ENCODE measurements around the gene LMNTD2. TPM values are rescaled to one million over a fixed set of nuclear protein-coding genes. Genes with fewer than 3 reads are reported as not detected.

Gene LMNTD2
- total RNA-seq, 1 donor from 2014 or later = 4.2 TPM

- H3K9me3 Mint-ChIP-seq (ENCODE audit: unreplicated experiment) = no peaks in the 10 kb centered on the region
- H3K36me3 Mint-ChIP-seq (ENCODE audit: low read depth, unreplicated experiment) = peaks cover under 1% of the 10 kb centered on the region
- H3K4me3 Mint-ChIP-seq (ENCODE audit: unreplicated experiment) = peak within 1 kb of the TSS; percentile 95
- no peak for TF ChIP-seq CTCF (IDR thresholded peaks at IDR 0.05; ENCODE audit: unreplicated experiment)
- peak; percentile 76 for DNase-seq (ENCODE audit: low spot score)
- H3K27me3 Mint-ChIP-seq (ENCODE audit: unreplicated experiment) = peaks cover 10% of the 10 kb centered on the region
- peaks cover 7% of the 10 kb centered on the region for H3K4me1 Mint-ChIP-seq (ENCODE audit: unreplicated experiment)
- H3K27ac Mint-ChIP-seq (ENCODE audit: unreplicated experiment) = peak within 1 kb of the TSS; percentile 82
These were observed 23.5 kb downstream of the LMNTD2 start, which contains the start of gene LRRC56 for GRCh38 chr11:536841-537621. LRRC56 (plus strand) TSS chr11:537527; CDS start chr11:540685, 3,158 bp downstream.

- Mint-ChIP-seq H3K36me3 (ENCODE audit: low read depth, unreplicated experiment) (peaks cover 6% of the 10 kb centered on the region), H3K4me3 (ENCODE audit: unreplicated experiment) (peak within 1 kb of the TSS; percentile 95), H3K9me3 (ENCODE audit: unreplicated experiment) (no peaks in the 10 kb centered on the region), H3K27me3 (ENCODE audit: unreplicated experiment) (peaks cover 14% of the 10 kb centered on the region), H3K27ac (ENCODE audit: unreplicated experiment) (peak within 1 kb of the TSS; percentile 82), H3K4me1 (ENCODE audit: unreplicated experiment) (peaks cover 7% of the 10 kb centered on the region)
- no peak for TF ChIP-seq CTCF (IDR thresholded peaks at IDR 0.05; ENCODE audit: unreplicated experiment)
- DNase-seq (ENCODE audit: low spot score) = peak; percentile 98
These were observed 24.8 kb downstream of the LMNTD2 start, which contains the start of gene HRAS for GRCh38 chr11:535519-536454. HRAS (minus strand) TSS chr11:535576.

GRCh38 chr11:535210-535518 is 25.4 kb downstream of the LMNTD2 start:
- peaks cover 6% of the 10 kb centered on the region for H3K36me3 Mint-ChIP-seq (ENCODE audit: low read depth, unreplicated experiment)
- no peak for TF ChIP-seq CTCF (IDR thresholded peaks at IDR 0.05; ENCODE audit: unreplicated experiment)
- no peaks in the 10 kb centered on the region for H3K9me3 Mint-ChIP-seq (ENCODE audit: unreplicated experiment)
- no peak for DNase-seq (ENCODE audit: low spot score)
- H3K4me3 Mint-ChIP-seq (ENCODE audit: unreplicated experiment) = no peak overlapping the region
- H3K4me1 Mint-ChIP-seq (ENCODE audit: unreplicated experiment) = peaks cover 7% of the 10 kb centered on the region
- no peak overlapping the region for H3K27ac Mint-ChIP-seq (ENCODE audit: unreplicated experiment)
- H3K27me3 Mint-ChIP-seq (ENCODE audit: unreplicated experiment) = peaks cover 14% of the 10 kb centered on the region

- no peak overlapping the region for H3K27ac Mint-ChIP-seq (ENCODE audit: unreplicated experiment)
- H3K27me3 Mint-ChIP-seq (ENCODE audit: unreplicated experiment) = peaks cover 14% of the 10 kb centered on the region
- H3K9me3 Mint-ChIP-seq (ENCODE audit: unreplicated experiment) = no peaks in the 10 kb centered on the region
- peak overlapping the region; percentile 79 for H3K4me3 Mint-ChIP-seq (ENCODE audit: unreplicated experiment)
- peaks cover 7% of the 10 kb centered on the region for H3K4me1 Mint-ChIP-seq (ENCODE audit: unreplicated experiment)
- DNase-seq (ENCODE audit: low spot score) = peak; percentile 18
- no peak for TF ChIP-seq CTCF (IDR thresholded peaks at IDR 0.05; ENCODE audit: unreplicated experiment)
- H3K36me3 Mint-ChIP-seq (ENCODE audit: low read depth, unreplicated experiment) = peaks cover 6% of the 10 kb centered on the region
These were observed 25.9 kb downstream of the LMNTD2 start for GRCh38 chr11:534396-535209.

Data from endothelial cell (in vitro differentiated cells).